HS-5 (cell line): ENCODE measurements around the gene PCDH9.
"Not testable (repeated sequence)": the region's sequence is repeated elsewhere in the genome, so short reads cannot be mapped to it uniquely, and the experiment has no call there.

Experiments used
- DNase-seq: peaks from one replicate; pipeline ENCODE4 v3.0.0-alpha.2; 2012; ENCODE audit warnings: low read depth

The PCDH9 gene

GRCh38 chr13:66259426-66259825 lies 970.7 kb downstream of the PCDH9 start:
- DNase-seq: not testable (repeated sequence)
